NB4 (cell line): Measurements from ENCODE around the gene ING3.

Source experiments
- CTCF ChIP-seq: IDR thresholded peaks from one replicate; pipeline ENCODE4 v1.5.1; 2012; ENCODE audit warnings: low read depth, low read length
- MAX ChIP-seq: IDR thresholded peaks from 2 replicates; pipeline ENCODE4 v1.6.1; 2011; ENCODE audit warnings: low read depth, low read length
- MYC ChIP-seq: IDR thresholded peaks from 2 replicates; pipeline ENCODE4 v1.6.1; 2011; ENCODE audit warnings: low read depth, low read length
- POLR2A ChIP-seq: IDR thresholded peaks from 2 replicates; pipeline ENCODE4 v1.6.1; 2011; ENCODE audit warnings: mild to moderate bottlenecking; ENCODE audit not compliant: insufficient read length; ENCODE audit errors: extremely low read depth

DNA sequence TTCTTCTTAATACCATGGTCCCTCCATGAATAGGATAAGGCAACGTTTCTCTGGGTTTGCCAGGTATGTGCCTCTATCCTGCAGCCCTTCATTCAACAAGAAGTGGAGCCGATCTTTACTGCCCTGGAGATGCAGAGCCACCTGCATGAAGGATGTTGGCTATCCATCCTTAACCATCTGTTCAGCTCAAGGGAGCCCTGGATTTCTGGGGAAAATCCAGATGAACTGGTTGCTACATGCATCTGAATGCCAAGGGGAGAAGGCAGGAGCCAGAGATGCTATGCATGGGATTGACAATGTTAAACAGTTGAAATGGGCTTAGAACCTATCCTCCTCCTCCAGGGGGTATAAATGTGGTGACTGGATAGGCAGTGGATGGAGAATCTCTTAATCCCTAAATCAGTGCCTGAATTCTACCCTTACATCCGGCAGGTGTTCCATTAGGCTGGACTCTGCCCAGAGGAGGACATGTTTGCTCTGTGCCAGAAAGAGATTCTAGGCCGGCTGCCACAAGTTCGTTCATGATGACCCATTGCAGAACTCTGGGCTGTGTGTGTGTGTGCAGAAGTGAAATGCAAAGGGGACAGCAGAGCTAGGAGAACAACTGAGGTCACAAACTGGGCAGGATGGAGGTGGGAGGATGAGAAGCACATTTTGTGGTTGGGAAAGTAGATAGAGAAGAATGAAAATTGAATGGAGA lies 53.6 kb downstream of the ING3 start:
- TF ChIP-seq POLR2A: no peak
- no peak for TF ChIP-seq CTCF
- no peak for TF ChIP-seq MAX
- TF ChIP-seq MYC: no peak
